Gastrocnemius medialis (tissue), 4 donors: Measurements from ENCODE around the gene LRRC8E.

ENCODE experiments used
- CTCF ChIP-seq, 5 experiments: fragments of 450-650 bp in 3 of 5; fragments of 200-600 bp in 2 of 5; sonication (generic) in 2 of 5; IDR thresholded peaks in 4 of 5; conservative IDR thresholded peaks in 1 of 5; 1 replicate in 4 of 5; 2 replicates in 1 of 5; pipeline ENCODE4 v1.5.1; 2016 to 2019; ENCODE audit warnings: antibody characterized with exemption in 5 of 5, mild to moderate bottlenecking in 3 of 5, moderate library complexity in 3 of 5
- POLR2A ChIP-seq, 2 donors: fragments of 450-650 bp; IDR thresholded peaks; one replicate each; pipeline ENCODE4 v1.6.1; 2017; ENCODE audit warnings: antibody characterized with exemption in 2 of 2, mild to moderate bottlenecking in 2 of 2, moderate library complexity in 2 of 2

GRCh38 chr19:7943444-7944176, 55.3 kb downstream of the LRRC8E start, which contains the start of gene TIMM44:
- no peak for TF ChIP-seq CTCF (IDR thresholded peaks at IDR 0.05 in 4 of 5, conservative IDR thresholded peaks at IDR 0.05 in 1 of 5)
- TF ChIP-seq POLR2A (IDR thresholded peaks at IDR 0.05): peak; percentile 92 to 97
